A549 (cell line): ENCODE results near the gene TPGS1. TPM values are rescaled to one million over a fixed set of nuclear protein-coding genes. Genes with fewer than 3 reads are reported as not detected.

Experiments
- ATAC-seq, 2 experiments: fragments of 200-7000 bp in 1 of 2; fragments of >200 bp in 1 of 2; cut with Nextera tagmentation in 1 of 2; cut with Tn5 transposase in 1 of 2; 3 replicates each; pipeline versions ENCODE4 v1.8.0 to v1.9.1; 2018 to 2020; ENCODE audit warnings: mild to moderate bottlenecking in 1 of 2, moderate library complexity in 1 of 2
- CTCF ChIA-PET: fragments of 300-600 bp; sonication (Branson Sonifier 250); formaldehyde crosslinking; extraction: SDS; loops from one replicate; lab custom pipeline; 2021; ENCODE audit warnings: antibody characterized with exemption, inconsistent platforms; lab: Yijun Ruan, JAX
- POLR2A ChIA-PET: fragments of 350-600 bp; formaldehyde crosslinking; extraction: SDS; loops from one replicate; lab custom pipeline; 2021; ENCODE audit warnings: antibody characterized with exemption, inconsistent platforms; lab: Yijun Ruan, JAX
- DNase-seq, 2 experiments: peaks; one replicate each; pipeline versions ENCODE4 v3.0.0 to v3.0.0-alpha.2; 2011 to 2016; ENCODE audit warnings: low read depth in 1 of 2, low spot score in 1 of 2
- FAIRE-seq: peaks from 2 replicates; lab custom pipeline; 2011; peaks lifted over from hg19 to GRCh38; lab: Jason Lieb, UNC
- H3K27ac ChIP-seq, 2 experiments: fragments of >200 bp; sonication (Bioruptor Twin); formaldehyde crosslinking; 3 replicates each; pipeline ENCODE4 v1.5.1; 2016 to 2017
- H3K4me1 ChIP-seq: fragments of >200 bp; sonication (Bioruptor Twin); formaldehyde crosslinking; 3 replicates; pipeline ENCODE4 v1.6.1; 2016
- H3K4me2 ChIP-seq: fragments of >200 bp; sonication (Bioruptor Twin); formaldehyde crosslinking; 3 replicates; pipeline ENCODE4 v1.6.1; 2016
- H3K4me3 ChIP-seq: fragments of >200 bp; sonication (Bioruptor Twin); formaldehyde crosslinking; 3 replicates; pipeline ENCODE4 v1.5.1; 2016
- H3K9me3 ChIP-seq: fragments of >200 bp; sonication (Bioruptor Twin); formaldehyde crosslinking; 3 replicates; pipeline ENCODE4 v1.6.1; 2016
- CBX2 ChIP-seq: fragments of 200-600 bp; sonication (generic); IDR thresholded peaks from 2 replicates; pipeline ENCODE4 v1.6.1; 2016; ENCODE audit warnings: low read depth, mild to moderate bottlenecking, borderline replicate concordance
- CEBPB ChIP-seq, 2 experiments: fragments of >200 bp in 1 of 2; sonication (Bioruptor Twin) in 1 of 2; formaldehyde crosslinking in 1 of 2; IDR thresholded peaks; 2 replicates each; pipeline ENCODE4 v1.6.1; 2012 to 2016
- EHMT2 ChIP-seq: fragments of 200-600 bp; sonication (generic); IDR thresholded peaks from 2 replicates; pipeline ENCODE4 v1.6.1; 2016; ENCODE audit warnings: antibody characterized with exemption, low read depth, mild to moderate bottlenecking, moderate library complexity
- FOXS1 ChIP-seq: fragments of 250-450 bp; sonication (Bioruptor Pico); IDR thresholded peaks from 2 replicates; pipeline ENCODE4 v1.5.0; 2020; ENCODE audit warnings: mild to moderate bottlenecking, moderate library complexity
- HOXB13 ChIP-seq: fragments of 250-450 bp; sonication (Bioruptor Pico); IDR thresholded peaks from 2 replicates; pipeline ENCODE4 v1.5.0; 2020; ENCODE audit warnings: low read depth, mild to moderate bottlenecking, moderate library complexity
- KDM5A ChIP-seq: fragments of 200-600 bp; sonication (generic); IDR thresholded peaks from 2 replicates; pipeline ENCODE4 v1.6.1; 2016; ENCODE audit warnings: antibody characterized with exemption, mild to moderate bottlenecking
- NR3C1 ChIP-seq: fragments of >200 bp; sonication (Bioruptor Twin); formaldehyde crosslinking; IDR thresholded peaks from 3 replicates; pipeline ENCODE4 v1.6.1; 2017
- RARB ChIP-seq: fragments of 250-450 bp; sonication (Bioruptor Pico); IDR thresholded peaks from 2 replicates; pipeline ENCODE4 v1.8.0; 2021; ENCODE audit warnings: mild to moderate bottlenecking, moderate library complexity
- RNF2 ChIP-seq: fragments of 200-600 bp; sonication (generic); IDR thresholded peaks from 2 replicates; pipeline ENCODE4 v1.6.1; 2016; ENCODE audit warnings: low read depth, mild to moderate bottlenecking, antibody characterized with exemption, moderate library complexity, borderline replicate concordance
- SMC3 ChIP-seq: fragments of >200 bp; sonication (Bioruptor Twin); formaldehyde crosslinking; IDR thresholded peaks from 3 replicates; pipeline ENCODE4 v1.6.1; 2018; ENCODE audit warnings: inconsistent platforms
- SREBF2 ChIP-seq: fragments of 450-650 bp; IDR thresholded peaks from 2 replicates; pipeline ENCODE4 v1.6.1; 2014; ENCODE audit warnings: mild to moderate bottlenecking, moderate library complexity
- TFCP2L1 ChIP-seq: fragments of 250-450 bp; sonication (Bioruptor Pico); IDR thresholded peaks from 2 replicates; pipeline ENCODE4 v1.5.0; 2021; ENCODE audit warnings: mild to moderate bottlenecking
- TP53 ChIP-seq: fragments of 250-450 bp; sonication (Bioruptor Pico); IDR thresholded peaks from 2 replicates; pipeline ENCODE4 v1.5.0; 2021; ENCODE audit warnings: mild to moderate bottlenecking, moderate library complexity
- WGBS: methylation state at CpG from one replicate; pipeline ENCODE4 v1.1.6; 2017; ENCODE audit errors: missing lambda C conversion rate; 5-methylcytosine and 5-hydroxymethylcytosine counted together
- polyA plus RNA-seq, 4 experiments: library from polyadenylated mRNA; depleted of rRNA in 3 of 4; stranded (reverse); fragments of >200 nt; fragmentation: RNase III in 1 of 4; extraction: RNeasy Plus Mini Kit Qiagen cat#74134 plus additional on column Dnase treatment in 1 of 4; gene quantifications; 2 replicates in 3 of 4; 3 replicates in 1 of 4; pipeline ENCODE4 v1.2.3, GENCODE V29; 2011 to 2017
- TF ChIP-seq, protein P1 (sequence below): fragments of 450-650 bp; IDR thresholded peaks from 2 replicates; pipeline ENCODE4 v1.6.1; 2014; ENCODE audit warnings: antibody characterized with exemption
- TF ChIP-seq, protein P2 (sequence below): fragments of 150-350 bp; IDR thresholded peaks from 2 replicates; pipeline ENCODE4 v1.6.1; 2014; ENCODE audit warnings: low read depth, mild to moderate bottlenecking, low read length
- TF ChIP-seq, protein P3 (sequence below): fragments of >200 bp; sonication (Bioruptor Twin); formaldehyde crosslinking; IDR thresholded peaks from 3 replicates; pipeline ENCODE4 v1.5.1; 2016

Gene TPGS1
- polyA plus RNA-seq, 2 of the 4 experiments (the other 2 are of a cell fraction) = 2.7 to 13.1 TPM

DNA sequence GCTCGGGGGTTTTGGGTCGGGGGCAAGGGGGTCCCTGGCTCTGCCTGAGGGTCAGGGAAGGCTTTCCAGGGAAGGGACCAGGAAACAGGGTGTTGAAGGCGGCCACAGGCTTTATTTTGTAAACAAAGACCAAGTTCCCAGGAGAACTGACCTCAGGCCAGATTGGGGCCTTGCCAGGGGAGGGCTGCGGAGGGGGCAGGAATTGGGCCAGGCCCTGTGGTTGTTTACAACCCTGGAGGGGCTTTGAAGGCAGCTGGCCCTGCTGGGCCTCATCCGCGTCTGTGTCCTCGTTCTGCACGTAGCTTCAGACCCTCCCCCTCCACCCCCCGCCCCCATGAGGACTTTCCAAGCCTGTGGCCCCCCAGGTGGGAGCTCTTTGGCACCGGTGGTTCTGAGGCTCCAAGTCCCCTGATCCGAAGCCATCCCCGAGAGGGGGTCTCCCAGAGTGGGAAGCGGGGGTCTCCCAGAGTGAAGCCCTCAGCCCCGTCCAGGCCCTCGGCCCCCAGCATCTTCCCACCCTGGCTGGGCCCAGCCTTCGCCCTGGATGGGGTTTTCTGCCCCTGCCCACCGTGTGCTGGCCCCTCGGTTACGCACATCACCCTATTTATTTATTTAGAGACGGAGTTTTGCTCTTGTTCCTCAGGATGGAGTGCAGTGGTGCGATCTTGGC, 51.6 kb downstream of the TPGS1 start:
- DNase-seq (no peak), ATAC-seq (no peak), FAIRE-seq (no peak)
- Histone ChIP-seq H3K4me1 (peaks cover 18% of the 10 kb centered on the region), H3K27ac (peak overlapping the region in 1 of 2 experiments; percentile 60; a peak in 2 of 6 replicates), H3K9me3 (no peaks in the 10 kb centered on the region), H3K4me3 (no peak overlapping the region), H3K4me2 (no peak overlapping the region)
- ChIA-PET POLR2A (no interaction called here), CTCF (interaction anchor here (1.1 kb wide), 1 partner anchor 16 kb away, joined by 3 read pairs; no protein-coding TSS in a partner anchor)
- TF ChIP-seq, protein P1, sequence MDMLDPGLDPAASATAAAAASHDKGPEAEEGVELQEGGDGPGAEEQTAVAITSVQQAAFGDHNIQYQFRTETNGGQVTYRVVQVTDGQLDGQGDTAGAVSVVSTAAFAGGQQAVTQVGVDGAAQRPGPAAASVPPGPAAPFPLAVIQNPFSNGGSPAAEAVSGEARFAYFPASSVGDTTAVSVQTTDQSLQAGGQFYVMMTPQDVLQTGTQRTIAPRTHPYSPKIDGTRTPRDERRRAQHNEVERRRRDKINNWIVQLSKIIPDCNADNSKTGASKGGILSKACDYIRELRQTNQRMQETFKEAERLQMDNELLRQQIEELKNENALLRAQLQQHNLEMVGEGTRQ = no peak
- TF ChIP-seq NR3C1 = no peak
- no peak for TF ChIP-seq EHMT2
- no peak for TF ChIP-seq SMC3
- TF ChIP-seq, protein P2, sequence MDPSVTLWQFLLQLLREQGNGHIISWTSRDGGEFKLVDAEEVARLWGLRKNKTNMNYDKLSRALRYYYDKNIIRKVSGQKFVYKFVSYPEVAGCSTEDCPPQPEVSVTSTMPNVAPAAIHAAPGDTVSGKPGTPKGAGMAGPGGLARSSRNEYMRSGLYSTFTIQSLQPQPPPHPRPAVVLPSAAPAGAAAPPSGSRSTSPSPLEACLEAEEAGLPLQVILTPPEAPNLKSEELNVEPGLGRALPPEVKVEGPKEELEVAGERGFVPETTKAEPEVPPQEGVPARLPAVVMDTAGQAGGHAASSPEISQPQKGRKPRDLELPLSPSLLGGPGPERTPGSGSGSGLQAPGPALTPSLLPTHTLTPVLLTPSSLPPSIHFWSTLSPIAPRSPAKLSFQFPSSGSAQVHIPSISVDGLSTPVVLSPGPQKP = no peak
- TF ChIP-seq FOXS1 (CRISPR knock-in tag) = no peak
- TF ChIP-seq, protein P3, sequence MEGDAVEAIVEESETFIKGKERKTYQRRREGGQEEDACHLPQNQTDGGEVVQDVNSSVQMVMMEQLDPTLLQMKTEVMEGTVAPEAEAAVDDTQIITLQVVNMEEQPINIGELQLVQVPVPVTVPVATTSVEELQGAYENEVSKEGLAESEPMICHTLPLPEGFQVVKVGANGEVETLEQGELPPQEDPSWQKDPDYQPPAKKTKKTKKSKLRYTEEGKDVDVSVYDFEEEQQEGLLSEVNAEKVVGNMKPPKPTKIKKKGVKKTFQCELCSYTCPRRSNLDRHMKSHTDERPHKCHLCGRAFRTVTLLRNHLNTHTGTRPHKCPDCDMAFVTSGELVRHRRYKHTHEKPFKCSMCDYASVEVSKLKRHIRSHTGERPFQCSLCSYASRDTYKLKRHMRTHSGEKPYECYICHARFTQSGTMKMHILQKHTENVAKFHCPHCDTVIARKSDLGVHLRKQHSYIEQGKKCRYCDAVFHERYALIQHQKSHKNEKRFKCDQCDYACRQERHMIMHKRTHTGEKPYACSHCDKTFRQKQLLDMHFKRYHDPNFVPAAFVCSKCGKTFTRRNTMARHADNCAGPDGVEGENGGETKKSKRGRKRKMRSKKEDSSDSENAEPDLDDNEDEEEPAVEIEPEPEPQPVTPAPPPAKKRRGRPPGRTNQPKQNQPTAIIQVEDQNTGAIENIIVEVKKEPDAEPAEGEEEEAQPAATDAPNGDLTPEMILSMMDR = no peak
- no peak for TF ChIP-seq RARB (CRISPR knock-in tag)
- TF ChIP-seq HOXB13 (CRISPR knock-in tag) = no peak
- WGBS = 81% methylated on average over 17 of the region's 21 CpGs

DNA sequence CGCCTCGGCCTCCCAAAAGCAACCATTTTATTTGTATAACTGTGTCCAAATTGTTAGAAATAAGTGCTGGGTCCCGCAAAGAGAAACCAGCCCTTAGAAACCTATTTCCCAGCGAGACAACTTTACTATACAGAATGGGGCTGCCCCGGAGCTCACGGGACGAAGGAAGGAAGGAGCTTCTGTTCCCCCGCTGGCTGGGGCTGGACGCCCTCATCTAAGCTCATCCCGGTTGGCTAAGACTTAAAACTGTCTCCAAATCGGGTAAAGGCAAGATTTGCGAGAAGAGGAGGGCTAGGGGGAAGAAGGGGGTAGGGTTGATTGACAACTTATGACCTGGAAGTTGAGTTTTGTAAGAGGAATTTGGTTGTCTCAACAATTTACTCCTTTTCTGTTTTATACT, 52.8 kb downstream of the TPGS1 start:
- no peak for TF ChIP-seq KDM5A

DNA sequence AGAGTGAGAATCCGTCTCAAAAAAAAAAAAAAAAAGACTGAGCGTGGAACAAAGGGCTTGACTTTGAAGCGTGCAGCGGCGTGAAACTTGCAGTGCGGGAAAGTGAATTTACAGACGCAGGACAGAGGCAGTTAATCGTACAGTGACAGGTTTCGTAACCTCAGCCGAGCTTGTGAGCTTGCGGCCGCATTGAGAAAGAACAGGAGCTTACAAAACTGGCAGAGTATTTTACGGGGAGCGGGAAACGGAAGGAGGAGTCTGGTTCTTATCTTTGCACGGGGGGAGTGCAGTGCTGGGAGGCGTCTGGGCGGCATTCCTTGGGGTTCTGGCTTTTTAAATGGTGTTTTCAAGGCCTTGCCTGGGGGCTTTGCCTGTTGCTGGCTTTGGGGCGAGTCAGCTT, 59.1 kb downstream of the TPGS1 start:
- ChIA-PET CTCF (interaction anchor here (0.7 to 2.1 kb wide), 5 partner anchors 11 to 33 kb away, joined by 3 to 7 read pairs (median 4); no protein-coding TSS in a partner anchor), POLR2A (no interaction called here)
- TF ChIP-seq TFCP2L1 (no peak), RNF2 (no peak), SREBF2 (no peak), TP53 (CRISPR knock-in tag) (no peak), CEBPB (IDR thresholded peaks at IDR 0.05) (0 out of 4 replicates have a peak, but pooled peaks of 1 of the 2 experiments have one; percentile 9), CBX2 (no peak)
- Histone ChIP-seq H3K9me3 (no peaks in the 10 kb centered on the region), H3K4me2 (no peak overlapping the region), H3K4me3 (no peak overlapping the region), H3K27ac (no peak overlapping the region), H3K4me1 (no peaks in the 10 kb centered on the region)
- no peak for ATAC-seq
- DNase-seq = no peak
- 92% methylated on average over 19 of the region's 19 CpGs for WGBS
- FAIRE-seq = no peak

More for the DNA sequence above, 52.8 kb downstream of the TPGS1 start:
- Histone ChIP-seq H3K4me1 (peaks cover 18% of the 10 kb centered on the region), H3K4me3 (no peak overlapping the region), H3K27ac (no peak overlapping the region), H3K9me3 (no peaks in the 10 kb centered on the region), H3K4me2 (no peak overlapping the region)
- ChIA-PET CTCF (no interaction called here), POLR2A (no interaction called here)
- WGBS = no CpG with 5 or more reads among the region's 12 CpGs
- DNase-seq = no peak
- no peak for FAIRE-seq
- no peak for ATAC-seq
